Measurements from ENCODE around the gene PRKCA.
A peak's percentile ranks its signal among the peaks of the same experiment; 100 is the strongest.

The PRKCA gene

GRCh38 chr17:66746736-66747135 lies 444.3 kb downstream of the PRKCA start:
- no peak overlapping the region for H3K4me3 ChIP-seq (ENCODE audit: low read depth, low read length)
- CTCF ChIA-PET: interaction anchor here (1.4 kb wide), 2 partner anchors 19 to 22 kb away, joined by 3 read pairs; no protein-coding TSS in a partner anchor
- no peak for TF ChIP-seq CTCF (IDR thresholded peaks at IDR 0.05; ENCODE audit: insufficient read depth, low read length, missing control alignments)
- POLR2A ChIA-PET: no interaction called here
- no peak for DNase-seq (ENCODE audit: low read depth, low spot score)

- POLR2A ChIA-PET: interaction anchor here (0.9 kb wide), 1 partner anchor 10 kb away, joined by 3 read pairs; no protein-coding TSS in a partner anchor
- CTCF ChIA-PET: interaction anchor here (1.4 kb wide), 1 partner anchor 23 kb away, joined by 3 read pairs; no protein-coding TSS in a partner anchor
- peak; percentile 17 for DNase-seq (ENCODE audit: low read depth, low spot score)
- no peak overlapping the region for H3K4me3 ChIP-seq (ENCODE audit: low read depth, low read length)
- no peak for TF ChIP-seq CTCF (IDR thresholded peaks at IDR 0.05; ENCODE audit: insufficient read depth, low read length, missing control alignments)
Observed at GRCh38 chr17:66747578-66748275, 445.3 kb downstream of the PRKCA start.

GRCh38 chr17:66748578-66748977 lies 446.2 kb downstream of the PRKCA start:
- ChIA-PET CTCF (no interaction called here), POLR2A (interaction anchor here (0.9 kb wide), 1 partner anchor 11 kb away, joined by 3 read pairs; no protein-coding TSS in a partner anchor)
- DNase-seq (ENCODE audit: low read depth, low spot score): no peak
- no peak overlapping the region for H3K4me3 ChIP-seq (ENCODE audit: low read depth, low read length)
- TF ChIP-seq CTCF (IDR thresholded peaks at IDR 0.05; ENCODE audit: insufficient read depth, low read length, missing control alignments): no peak

- DNase-seq (ENCODE audit: low read depth, low spot score): no peak
- H3K4me3 ChIP-seq (ENCODE audit: low read depth, low read length): no peak overlapping the region
- no peak for TF ChIP-seq CTCF (IDR thresholded peaks at IDR 0.05; ENCODE audit: insufficient read depth, low read length, missing control alignments)
- ChIA-PET CTCF (no interaction called here), POLR2A (no interaction called here)
Observed at GRCh38 chr17:66749217-66749832, 446.9 kb downstream of the PRKCA start.

GRCh38 chr17:66750116-66750515 lies 447.7 kb downstream of the PRKCA start:
- no peak overlapping the region for H3K4me3 ChIP-seq (ENCODE audit: low read depth, low read length)
- no peak for DNase-seq (ENCODE audit: low read depth, low spot score)
- ChIA-PET CTCF (interaction anchor here (1.2 kb wide), 1 partner anchor 9 kb away, joined by 3 read pairs; no protein-coding TSS in a partner anchor), POLR2A (no interaction called here)
- TF ChIP-seq CTCF (IDR thresholded peaks at IDR 0.05; ENCODE audit: insufficient read depth, low read length, missing control alignments): no peak

GRCh38 chr17:66750781-66751543 lies 448.5 kb downstream of the PRKCA start:
- no peak for DNase-seq (ENCODE audit: low read depth, low spot score)
- H3K4me3 ChIP-seq (ENCODE audit: low read depth, low read length): no peak overlapping the region
- CTCF ChIA-PET: interaction anchor here (1.2 kb wide), 1 partner anchor 10 kb away, joined by 3 read pairs; no protein-coding TSS in a partner anchor

More at GRCh38 chr17:66750781-66751543, 448.5 kb downstream of the PRKCA start:
- POLR2A ChIA-PET: no interaction called here
- no peak for TF ChIP-seq CTCF (IDR thresholded peaks at IDR 0.05; ENCODE audit: insufficient read depth, low read length, missing control alignments)
